ENCODE measurements around the gene CCDC8. TPM values are rescaled to one million over a fixed set of nuclear protein-coding genes. Genes with fewer than 3 reads are reported as not detected.
A peak's percentile ranks its signal among the peaks of the same experiment; 100 is the strongest.
"Not testable (repeated sequence)": the region's sequence is repeated elsewhere in the genome, so short reads cannot be mapped to it uniquely, and the experiment has no call there.

The CCDC8 gene
- total RNA-seq, 3 donors from 2014 or later = 0.75 to 3.4 (median 1.7) TPM

DNA sequence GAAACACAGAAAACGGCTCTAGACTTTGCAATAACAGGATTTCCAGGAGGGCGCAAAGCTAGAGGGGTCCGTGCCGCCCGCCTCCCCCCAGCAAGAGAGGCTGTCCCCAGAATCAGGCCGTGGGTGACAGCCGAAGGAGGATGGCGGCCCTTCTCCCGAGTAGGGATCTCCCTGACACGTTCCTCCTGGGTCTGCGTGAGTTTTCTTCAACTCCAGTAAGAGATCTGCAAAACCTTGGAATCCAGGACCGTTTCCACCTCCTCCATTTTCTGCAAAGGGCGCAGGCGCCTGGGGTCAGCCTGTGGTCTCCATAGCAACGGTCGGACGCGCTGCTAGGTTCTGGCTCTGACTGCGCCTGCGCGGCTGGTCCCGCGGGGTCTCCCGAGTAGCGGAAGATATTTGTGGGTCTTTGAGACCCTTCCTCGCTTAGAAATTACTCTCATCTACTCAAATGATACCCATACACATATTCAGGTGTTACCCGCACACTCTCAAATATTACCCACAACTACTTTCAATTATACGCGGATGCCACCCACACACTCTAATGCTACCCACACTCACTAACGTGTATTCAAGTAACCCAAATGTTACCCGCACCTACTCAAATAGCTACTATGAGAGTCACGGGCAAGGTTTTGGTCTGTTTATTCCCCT, 13.3 kb upstream of the CCDC8 start:
- H3K9me3 ChIP-seq = no peaks in the 10 kb centered on the region
- intact Hi-C loops (cut with DNase I, micrococcal nuclease) = no loop called here
- no peak overlapping the region for H3K4me3 ChIP-seq
- H3K36me3 ChIP-seq (ENCODE audit: low read depth) = no peaks in the 10 kb centered on the region
- DNase-seq (peak in 1 of 3 donors; percentile 29), ATAC-seq (peak; percentile 54)
- H3K4me1 ChIP-seq (ENCODE audit: low read depth) = peaks cover 3% of the 10 kb centered on the region
- TF ChIP-seq, protein P1, sequence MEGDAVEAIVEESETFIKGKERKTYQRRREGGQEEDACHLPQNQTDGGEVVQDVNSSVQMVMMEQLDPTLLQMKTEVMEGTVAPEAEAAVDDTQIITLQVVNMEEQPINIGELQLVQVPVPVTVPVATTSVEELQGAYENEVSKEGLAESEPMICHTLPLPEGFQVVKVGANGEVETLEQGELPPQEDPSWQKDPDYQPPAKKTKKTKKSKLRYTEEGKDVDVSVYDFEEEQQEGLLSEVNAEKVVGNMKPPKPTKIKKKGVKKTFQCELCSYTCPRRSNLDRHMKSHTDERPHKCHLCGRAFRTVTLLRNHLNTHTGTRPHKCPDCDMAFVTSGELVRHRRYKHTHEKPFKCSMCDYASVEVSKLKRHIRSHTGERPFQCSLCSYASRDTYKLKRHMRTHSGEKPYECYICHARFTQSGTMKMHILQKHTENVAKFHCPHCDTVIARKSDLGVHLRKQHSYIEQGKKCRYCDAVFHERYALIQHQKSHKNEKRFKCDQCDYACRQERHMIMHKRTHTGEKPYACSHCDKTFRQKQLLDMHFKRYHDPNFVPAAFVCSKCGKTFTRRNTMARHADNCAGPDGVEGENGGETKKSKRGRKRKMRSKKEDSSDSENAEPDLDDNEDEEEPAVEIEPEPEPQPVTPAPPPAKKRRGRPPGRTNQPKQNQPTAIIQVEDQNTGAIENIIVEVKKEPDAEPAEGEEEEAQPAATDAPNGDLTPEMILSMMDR (IDR thresholded peaks at IDR 0.05) = no peak

DNA sequence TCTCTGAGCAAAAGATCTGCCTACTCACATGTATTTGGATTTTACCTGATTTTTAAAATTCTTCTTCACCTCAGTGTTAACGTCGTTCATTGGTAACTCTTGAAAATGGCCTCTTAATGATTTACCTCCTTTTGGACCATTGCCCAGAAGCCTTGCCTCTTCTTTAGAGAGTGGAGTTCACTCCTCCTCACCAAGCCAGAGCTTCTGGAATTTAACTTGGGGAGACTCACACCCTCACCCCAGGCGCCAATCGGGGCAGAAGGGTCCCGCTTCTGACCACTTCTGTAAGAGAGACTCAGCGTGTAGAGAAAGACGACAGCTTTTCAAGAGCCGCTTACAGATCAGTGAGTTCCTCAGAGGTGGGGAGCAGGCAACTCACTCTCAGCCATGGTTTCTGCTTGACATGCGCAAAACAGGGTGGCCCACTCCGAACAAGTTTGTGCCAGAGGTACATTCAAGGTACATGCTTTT, 12.7 kb upstream of the CCDC8 start:
- H3K9me3 ChIP-seq = no peaks in the 10 kb centered on the region
- H3K4me3 ChIP-seq = no peak overlapping the region
- intact Hi-C loops (cut with DNase I, micrococcal nuclease) = no loop called here
- ATAC-seq (peak; percentile 47), DNase-seq (peak in 1 of 3 donors; percentile 59)
- no peaks in the 10 kb centered on the region for H3K36me3 ChIP-seq (ENCODE audit: low read depth)
- TF ChIP-seq, protein P1 (IDR thresholded peaks at IDR 0.05) = no peak
- peaks cover 3% of the 10 kb centered on the region for H3K4me1 ChIP-seq (ENCODE audit: low read depth)

DNA sequence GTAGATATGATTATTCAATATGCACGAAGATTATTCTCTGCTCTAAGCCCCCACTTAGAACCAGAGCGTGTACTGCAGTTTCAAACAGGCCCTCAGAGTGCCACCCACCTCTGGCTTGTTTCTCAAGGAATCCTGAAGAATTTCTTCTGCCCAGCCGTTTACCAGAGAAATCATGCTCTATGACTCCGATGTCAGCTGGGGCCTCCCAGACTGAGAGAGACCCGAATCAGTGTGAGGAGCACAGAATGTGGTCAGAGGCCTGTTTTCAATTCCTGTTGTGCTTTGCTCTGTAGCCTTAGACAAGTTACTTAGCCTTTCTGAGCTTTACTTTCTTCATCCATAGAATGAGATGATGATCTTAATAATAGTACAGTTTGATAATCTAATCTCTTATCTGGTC, 9.8 kb upstream of the CCDC8 start:
- Histone ChIP-seq H3K9me3 (no peaks in the 10 kb centered on the region), H3K4me1 (ENCODE audit: low read depth) (no peaks in the 10 kb centered on the region), H3K4me3 (no peak overlapping the region), H3K36me3 (ENCODE audit: low read depth) (no peaks in the 10 kb centered on the region)
- DNase-seq = no peak
- ATAC-seq = no peak
- TF ChIP-seq, protein P1 (IDR thresholded peaks at IDR 0.05) = no peak
- intact Hi-C loops (cut with DNase I, micrococcal nuclease) = no loop called here

DNA sequence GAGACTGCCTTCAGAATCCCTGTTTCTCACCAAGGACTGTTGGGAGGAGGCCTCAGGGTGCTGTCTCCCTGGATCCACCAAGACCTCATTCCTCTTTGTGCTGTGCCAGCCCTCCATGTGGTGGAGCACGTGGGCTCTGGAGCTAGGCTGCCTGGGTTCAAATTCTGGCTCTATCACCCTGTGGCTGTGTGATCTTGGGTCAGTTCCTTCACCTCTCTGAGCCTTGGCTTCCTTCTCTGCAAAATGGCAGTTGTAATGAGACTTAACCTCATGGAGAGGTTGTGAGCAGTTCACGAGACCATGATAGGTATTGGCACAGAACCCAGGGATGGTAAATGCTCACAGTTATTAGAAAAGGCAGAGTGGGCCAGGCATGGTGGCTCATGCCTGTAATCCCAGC, 9.0 kb upstream of the CCDC8 start:
- Histone ChIP-seq H3K36me3 (ENCODE audit: low read depth) (no peaks in the 10 kb centered on the region), H3K9me3 (no peaks in the 10 kb centered on the region), H3K4me3 (no peak overlapping the region), H3K4me1 (ENCODE audit: low read depth) (no peaks in the 10 kb centered on the region)
- TF ChIP-seq, protein P1 (IDR thresholded peaks at IDR 0.05) = no peak
- ATAC-seq = no peak
- intact Hi-C loops (cut with DNase I, micrococcal nuclease) = no loop called here
- DNase-seq = no peak

DNA sequence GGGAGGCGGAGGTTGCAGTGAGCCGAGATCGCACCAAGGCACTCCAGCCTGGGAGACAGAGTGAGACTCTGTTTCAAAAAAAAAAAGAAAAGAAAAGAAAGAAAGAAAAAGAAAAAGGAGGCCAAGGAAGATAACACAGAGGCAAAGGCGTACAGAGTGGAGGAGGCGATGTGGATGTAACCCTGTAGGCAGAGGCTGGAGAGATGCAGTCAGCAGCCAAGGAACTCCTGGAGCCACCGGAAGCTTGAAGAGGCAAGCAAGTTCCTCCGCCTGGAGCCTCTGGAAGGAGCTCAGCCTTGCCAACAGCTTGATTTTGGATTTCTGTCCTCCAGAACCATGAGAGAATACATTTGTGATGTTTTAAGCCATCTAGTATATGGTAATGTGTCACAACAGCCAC, 6.7 kb upstream of the CCDC8 start:
- no peak for DNase-seq
- H3K4me1 ChIP-seq (ENCODE audit: low read depth) = peaks cover 8% of the 10 kb centered on the region
- TF ChIP-seq, protein P1 (IDR thresholded peaks at IDR 0.05) = no peak
- intact Hi-C loops (cut with DNase I, micrococcal nuclease) = no loop called here
- no peaks in the 10 kb centered on the region for H3K9me3 ChIP-seq
- H3K36me3 ChIP-seq (ENCODE audit: low read depth) = no peaks in the 10 kb centered on the region
- no peak overlapping the region for H3K4me3 ChIP-seq
- no peak for ATAC-seq

DNA sequence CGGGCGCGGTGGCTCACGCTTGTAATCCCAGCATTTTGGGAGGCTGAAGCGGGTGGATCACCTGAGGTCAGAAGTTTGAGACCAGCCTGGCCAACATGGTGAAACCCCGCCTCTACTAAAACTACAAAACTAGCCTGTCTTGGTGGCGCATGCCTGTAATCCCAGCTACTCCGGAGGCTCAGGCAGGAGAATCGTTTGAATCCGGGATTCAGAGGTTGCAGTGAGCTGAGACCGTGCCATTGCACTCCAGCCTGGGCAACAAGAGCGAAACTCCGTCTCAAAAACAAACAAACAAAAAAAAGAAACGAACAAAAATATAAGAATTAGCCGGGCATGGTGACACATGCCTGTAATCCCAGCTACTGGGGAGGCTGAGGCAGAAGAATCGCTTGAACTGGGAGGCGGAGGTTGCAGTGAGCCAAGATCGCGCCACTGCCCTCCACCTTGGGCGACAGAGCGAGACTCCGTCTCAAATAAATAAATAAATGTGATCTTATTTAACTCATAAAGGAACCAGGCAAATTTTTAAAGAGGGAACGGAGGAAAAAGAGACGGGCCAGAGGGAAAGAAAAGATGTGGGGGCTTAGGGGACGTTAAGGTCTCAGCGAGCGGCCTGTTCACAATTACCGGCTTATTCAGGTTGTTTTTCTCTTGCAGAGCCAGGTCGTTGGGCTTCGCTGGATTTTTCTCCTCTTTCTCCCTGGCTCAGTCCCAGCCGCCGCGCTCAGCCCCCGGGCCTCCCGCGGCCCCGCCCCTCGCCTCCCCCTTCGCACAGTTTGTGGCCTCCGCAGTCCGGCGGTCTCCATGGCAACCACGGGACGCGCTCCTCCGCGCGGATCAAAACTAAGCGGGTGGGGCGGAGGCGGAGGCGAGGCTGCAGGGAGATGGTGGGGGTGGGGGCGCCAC, 2.7 kb upstream of the CCDC8 start:
- H3K9me3 ChIP-seq; H3K4me3 ChIP-seq; H3K36me3 ChIP-seq (ENCODE audit: low read depth); H3K4me1 ChIP-seq (ENCODE audit: low read depth); intact Hi-C loops (cut with DNase I, micrococcal nuclease): not testable (repeated sequence)
- ATAC-seq = peak; percentile 74
- DNase-seq = peak; percentile 65 to 82 (median 71)

DNA sequence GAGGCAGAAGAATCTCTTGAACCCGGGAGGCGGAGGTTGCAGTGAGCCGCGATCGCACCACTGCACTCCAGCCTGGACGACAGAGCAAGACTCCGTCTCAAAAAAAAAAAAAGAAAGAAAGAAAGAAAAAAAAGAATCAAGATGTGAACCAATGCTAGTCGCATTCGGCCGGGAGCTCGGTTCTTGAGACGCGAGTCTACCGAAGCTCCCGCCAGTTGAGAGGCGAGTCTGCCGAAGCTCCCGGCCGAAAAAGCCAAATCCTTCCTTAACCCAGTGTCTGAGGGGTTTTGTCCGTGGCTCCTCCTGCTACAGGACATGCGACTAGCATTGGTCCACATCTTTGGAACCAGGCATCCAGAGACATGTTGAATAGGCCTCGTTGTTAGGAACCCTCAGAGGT, 1.5 kb upstream of the CCDC8 start:
- H3K36me3 ChIP-seq (ENCODE audit: low read depth); intact Hi-C loops (cut with DNase I, micrococcal nuclease); H3K9me3 ChIP-seq; DNase-seq; H3K4me1 ChIP-seq (ENCODE audit: low read depth); H3K4me3 ChIP-seq; ATAC-seq: not testable (repeated sequence)
